Neural cell (in vitro differentiated cells): ENCODE measurements around the gene HMGB3.

Source experiments
- CTCF ChIP-seq: fragments of 450-650 bp; IDR thresholded peaks from 2 replicates; pipeline ENCODE4 v1.5.1; 2014; ENCODE audit warnings: antibody characterized with exemption, mild to moderate bottlenecking, moderate library complexity; ENCODE audit not compliant: poor library complexity, severe bottlenecking
- EZH2 ChIP-seq: fragments of 200-600, 300-800 bp; shearing (Covaris generic), sonication (generic); IDR thresholded peaks from 2 replicates; pipeline ENCODE4 v1.6.1; 2014; ENCODE audit warnings: antibody characterized with exemption, low read length, borderline replicate concordance, mild to moderate bottlenecking; ENCODE audit not compliant: insufficient read depth, poor library complexity, severe bottlenecking
- TAF1 ChIP-seq: IDR thresholded peaks from 2 replicates; pipeline ENCODE4 v1.6.1; 2012; ENCODE audit warnings: low read depth

- no peak for TF ChIP-seq TAF1
- TF ChIP-seq CTCF: no peak
- no peak for TF ChIP-seq EZH2
These were observed 15.3 kb upstream of the HMGB3 start for GRCh38 chrX:150967786-150968185.
